HG02763 (cell line): ENCODE results near the gene NPY.

Source experiments
- ATAC-seq: cut with Tn5 transposase; IDR thresholded peaks from one replicate; pipeline ENCODE4 v1.9.1; 2021; ENCODE audit warnings: mild to moderate bottlenecking, moderate library complexity; ENCODE audit not compliant: unreplicated experiment

The NPY gene

GRCh38 chr7:24312588-24312987 is 28.6 kb downstream of the NPY start:
- ATAC-seq, result no peak

GRCh38 chr7:24313777-24314176 is 29.8 kb downstream of the NPY start:
- no peak for ATAC-seq

GRCh38 chr7:24316340-24316739 is 32.4 kb downstream of the NPY start:
- ATAC-seq, result no peak

- no peak for ATAC-seq
Measured at GRCh38 chr7:24318326-24318725, 34.3 kb downstream of the NPY start.

GRCh38 chr7:24319209-24319608 is 35.2 kb downstream of the NPY start:
- ATAC-seq, result no peak

- no peak for ATAC-seq
Measured at GRCh38 chr7:24323961-24324480, 40.0 kb downstream of the NPY start.

GRCh38 chr7:24325708-24326107 is 41.7 kb downstream of the NPY start:
- peak; percentile 80 for ATAC-seq

- ATAC-seq, result no peak
Measured at GRCh38 chr7:24328050-24328449, 44.1 kb downstream of the NPY start.

GRCh38 chr7:24328894-24329293 is 44.9 kb downstream of the NPY start:
- no peak for ATAC-seq

- ATAC-seq, result no peak
Measured at GRCh38 chr7:24334012-24334411, 50.0 kb downstream of the NPY start.

GRCh38 chr7:24334627-24335026 is 50.6 kb downstream of the NPY start:
- ATAC-seq, result no peak

GRCh38 chr7:24336461-24336860 is 52.5 kb downstream of the NPY start:
- no peak for ATAC-seq

- no peak for ATAC-seq
Measured at GRCh38 chr7:24337180-24337579, 53.2 kb downstream of the NPY start.

GRCh38 chr7:24339575-24339974 is 55.6 kb downstream of the NPY start:
- ATAC-seq, result no peak

GRCh38 chr7:24340727-24341126 is 56.7 kb downstream of the NPY start:
- ATAC-seq, result no peak
